Sigmoid colon (tissue), 4 donors: ENCODE data around the gene PARP8.

ENCODE experiments used
- CTCF ChIP-seq, 4 experiments: fragments of 450-650 bp in 3 of 4; fragments of 200-600 bp in 1 of 4; IDR thresholded peaks; one replicate each; pipeline ENCODE4 v1.5.1; 2016 to 2019; ENCODE audit warnings: antibody characterized with exemption in 4 of 4, mild to moderate bottlenecking in 3 of 4, moderate library complexity in 2 of 4
- EP300 ChIP-seq, 4 donors: sonication (generic); formaldehyde crosslinking; IDR thresholded peaks; one replicate each; pipeline ENCODE4 v1.6.1; 2017; ENCODE audit warnings: antibody characterized with exemption in 4 of 4
- POLR2A ChIP-seq, 2 donors: fragments of 450-650 bp; IDR thresholded peaks; one replicate each; pipeline ENCODE4 v1.6.1; 2016; ENCODE audit warnings: antibody characterized with exemption in 2 of 2, mild to moderate bottlenecking in 2 of 2, moderate library complexity in 2 of 2

- TF ChIP-seq CTCF (IDR thresholded peaks at IDR 0.05) (no peak), POLR2A (IDR thresholded peaks at IDR 0.05) (no peak), EP300 (IDR thresholded peaks at IDR 0.05) (no peak)
Measured at GRCh38 chr5:50881407-50881806, 215.0 kb downstream of the PARP8 start.
